Gastrocnemius medialis (tissue), 4 donors: ENCODE results near the gene OSBPL2.

Source experiments
- POLR2A ChIP-seq, 2 donors: fragments of 450-650 bp; IDR thresholded peaks; one replicate each; pipeline ENCODE4 v1.6.1; 2017; ENCODE audit warnings: antibody characterized with exemption in 2 of 2, mild to moderate bottlenecking in 2 of 2, moderate library complexity in 2 of 2
- TF ChIP-seq, protein P1 (sequence below), 5 experiments: fragments of 450-650 bp in 3 of 5; fragments of 200-600 bp in 2 of 5; sonication (generic) in 2 of 5; IDR thresholded peaks in 4 of 5; conservative IDR thresholded peaks in 1 of 5; 1 replicate in 4 of 5; 2 replicates in 1 of 5; pipeline ENCODE4 v1.5.1; 2016 to 2019; ENCODE audit warnings: antibody characterized with exemption in 5 of 5, mild to moderate bottlenecking in 3 of 5, moderate library complexity in 3 of 5

DNA sequence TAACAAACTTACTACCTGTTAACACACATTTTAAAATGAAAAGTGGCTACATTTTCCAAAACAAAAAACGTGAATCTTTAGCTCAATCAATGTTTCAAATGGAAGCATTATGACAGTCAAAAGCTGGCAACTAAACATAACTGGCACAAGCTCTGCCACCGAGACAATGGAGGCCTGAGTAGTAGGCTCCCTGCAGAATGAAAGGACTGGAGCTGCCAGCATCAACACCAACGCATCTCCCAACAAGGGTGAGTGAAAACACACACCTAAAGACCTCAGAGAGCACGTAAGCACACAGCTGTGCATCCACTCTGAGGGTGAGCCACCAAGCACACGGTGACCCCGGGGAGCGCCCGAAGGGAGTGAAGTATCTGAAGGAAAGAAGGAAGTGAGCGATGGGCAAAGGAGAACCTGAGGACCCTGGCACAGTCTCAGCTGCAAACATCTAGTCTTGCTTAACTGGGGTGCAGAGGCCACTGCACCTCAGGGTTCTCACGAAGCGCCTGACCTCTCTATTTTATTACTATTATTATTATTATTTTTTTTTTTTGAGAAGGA, 62.9 kb downstream of the OSBPL2 start:
- TF ChIP-seq, protein P1, sequence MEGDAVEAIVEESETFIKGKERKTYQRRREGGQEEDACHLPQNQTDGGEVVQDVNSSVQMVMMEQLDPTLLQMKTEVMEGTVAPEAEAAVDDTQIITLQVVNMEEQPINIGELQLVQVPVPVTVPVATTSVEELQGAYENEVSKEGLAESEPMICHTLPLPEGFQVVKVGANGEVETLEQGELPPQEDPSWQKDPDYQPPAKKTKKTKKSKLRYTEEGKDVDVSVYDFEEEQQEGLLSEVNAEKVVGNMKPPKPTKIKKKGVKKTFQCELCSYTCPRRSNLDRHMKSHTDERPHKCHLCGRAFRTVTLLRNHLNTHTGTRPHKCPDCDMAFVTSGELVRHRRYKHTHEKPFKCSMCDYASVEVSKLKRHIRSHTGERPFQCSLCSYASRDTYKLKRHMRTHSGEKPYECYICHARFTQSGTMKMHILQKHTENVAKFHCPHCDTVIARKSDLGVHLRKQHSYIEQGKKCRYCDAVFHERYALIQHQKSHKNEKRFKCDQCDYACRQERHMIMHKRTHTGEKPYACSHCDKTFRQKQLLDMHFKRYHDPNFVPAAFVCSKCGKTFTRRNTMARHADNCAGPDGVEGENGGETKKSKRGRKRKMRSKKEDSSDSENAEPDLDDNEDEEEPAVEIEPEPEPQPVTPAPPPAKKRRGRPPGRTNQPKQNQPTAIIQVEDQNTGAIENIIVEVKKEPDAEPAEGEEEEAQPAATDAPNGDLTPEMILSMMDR (IDR thresholded peaks at IDR 0.05 in 4 of 5, conservative IDR thresholded peaks at IDR 0.05 in 1 of 5) = no peak
- no peak for TF ChIP-seq POLR2A (IDR thresholded peaks at IDR 0.05)
